NCI-H2171 (cell line): ENCODE results near the gene SH3RF3.

Source experiments
- DNase-seq: peaks from one replicate; lab custom pipeline; 2025; lab: John Stamatoyannopoulos, UW

Gene SH3RF3

GRCh38 chr2:109396202-109397180 lies 267.5 kb downstream of the SH3RF3 start:
- no peak for DNase-seq

GRCh38 chr2:109397893-109398292 lies 268.9 kb downstream of the SH3RF3 start:
- DNase-seq: no peak

GRCh38 chr2:109398366-109399015 lies 269.5 kb downstream of the SH3RF3 start:
- DNase-seq: no peak

- no peak for DNase-seq
Observed at GRCh38 chr2:109399066-109399465, 270.1 kb downstream of the SH3RF3 start.

GRCh38 chr2:109400102-109400501 lies 271.1 kb downstream of the SH3RF3 start:
- DNase-seq: no peak

GRCh38 chr2:109401370-109401769 lies 272.4 kb downstream of the SH3RF3 start:
- DNase-seq: no peak

- no peak for DNase-seq
Observed at GRCh38 chr2:109402180-109402579, 273.2 kb downstream of the SH3RF3 start.

GRCh38 chr2:109402980-109403840 lies 274.2 kb downstream of the SH3RF3 start:
- DNase-seq: no peak

- DNase-seq: no peak
Observed at GRCh38 chr2:109403841-109404201, 274.8 kb downstream of the SH3RF3 start.

- no peak for DNase-seq
Observed at GRCh38 chr2:109404681-109405080, 275.7 kb downstream of the SH3RF3 start.

GRCh38 chr2:109405873-109406272 lies 276.9 kb downstream of the SH3RF3 start:
- DNase-seq: no peak

- no peak for DNase-seq
Observed at GRCh38 chr2:109406301-109406700, 277.3 kb downstream of the SH3RF3 start.

- DNase-seq: no peak
Observed at GRCh38 chr2:109407276-109408042, 278.5 kb downstream of the SH3RF3 start.

- no peak for DNase-seq
Observed at GRCh38 chr2:109408043-109408335, 279.0 kb downstream of the SH3RF3 start.

- peak; percentile 15 for DNase-seq
Observed at GRCh38 chr2:109409321-109410038, 280.5 kb downstream of the SH3RF3 start.

- peak; percentile 28 for DNase-seq
Observed at GRCh38 chr2:109410039-109410815, 281.2 kb downstream of the SH3RF3 start.

- DNase-seq: no peak
Observed at GRCh38 chr2:109411640-109412325, 282.8 kb downstream of the SH3RF3 start.

GRCh38 chr2:109415581-109416013 lies 286.6 kb downstream of the SH3RF3 start:
- DNase-seq: no peak

- DNase-seq: no peak
Observed at GRCh38 chr2:109417701-109418335, 288.8 kb downstream of the SH3RF3 start.
